ENCODE measurements around the gene DYNC1LI2.
A peak's percentile ranks its signal among the peaks of the same experiment; 100 is the strongest.

The DYNC1LI2 gene

GRCh38 chr16:66699898-66700297 is 51.5 kb downstream of the DYNC1LI2 start:
- intact Hi-C loops (cut with DNase I; ENCODE audit: low total_unique reads), result no loop called here

DNA sequence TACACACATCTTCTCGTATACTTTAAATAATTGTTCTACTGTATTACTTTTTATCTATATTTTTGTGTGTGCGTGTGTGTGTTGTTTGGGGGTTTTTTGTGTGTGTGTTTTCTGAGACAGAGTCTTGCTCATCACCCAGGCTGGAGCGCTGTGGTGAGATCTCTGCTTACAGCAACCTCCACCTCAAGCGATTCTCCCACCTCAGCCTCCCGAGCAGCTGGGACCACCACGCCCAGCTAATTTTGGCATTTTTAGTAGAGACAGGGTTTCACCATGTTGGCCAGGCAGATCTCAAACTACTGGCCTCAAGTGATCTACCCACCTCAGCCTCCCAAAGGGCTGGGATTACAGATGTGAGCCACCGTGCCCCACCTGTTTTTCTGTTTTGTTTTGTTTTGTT is 53.4 kb downstream of the DYNC1LI2 start:
- H3K27ac ChIP-seq, result no peak overlapping the region
- TF ChIP-seq CTCF (IDR thresholded peaks at IDR 0.05), result no peak
- H3K4me1 ChIP-seq, result peaks cover 0 to 32% (median 15%) of the 10 kb centered on the region in 4 donors
- intact Hi-C loops (cut with DNase I; ENCODE audit: low total_unique reads), result no loop called here
- no peaks in the 10 kb centered on the region for H3K36me3 ChIP-seq
- no peak for DNase-seq
- no peaks in the 10 kb centered on the region for H3K9me3 ChIP-seq
- H3K4me3 ChIP-seq, result no peak overlapping the region
- no peaks in the 10 kb centered on the region for H3K27me3 ChIP-seq

More at GRCh38 chr16:66699898-66700297, 51.5 kb downstream of the DYNC1LI2 start:
- DNase-seq, result no peak
- no peaks in the 10 kb centered on the region for H3K36me3 ChIP-seq
- no peak overlapping the region for H3K27ac ChIP-seq
- TF ChIP-seq CTCF (IDR thresholded peaks at IDR 0.05), result no peak
- H3K4me3 ChIP-seq, result no peak overlapping the region
- H3K27me3 ChIP-seq, result no peaks in the 10 kb centered on the region
- peaks cover 0 to 39% (median 22%) of the 10 kb centered on the region in 4 donors for H3K4me1 ChIP-seq
- no peaks in the 10 kb centered on the region for H3K9me3 ChIP-seq

- Histone ChIP-seq H3K9me3 (no peaks in the 10 kb centered on the region), H3K36me3 (no peaks in the 10 kb centered on the region), H3K27me3 (no peaks in the 10 kb centered on the region), H3K27ac (peak within 1 kb of the TSS; percentile 89), H3K4me3 (peak within 1 kb of the TSS; percentile 82 to 93), H3K4me1 (peaks cover 0 to 28% (median 14%) of the 10 kb centered on the region in 4 donors)
- peak; percentile 9 to 29 for TF ChIP-seq CTCF (IDR thresholded peaks at IDR 0.05)
- peak; percentile 80 to 94 for DNase-seq
- intact Hi-C loops (cut with DNase I; ENCODE audit: low total_unique reads), result no loop called here
Measured at GRCh38 chr16:66696669-66697630, 54.5 kb downstream of the DYNC1LI2 start, which contains the start of gene CMTM4. Gene CMTM4, minus strand, starts transcription at chr16:66696743. Its CDS starts 218 bp downstream, at chr16:66696525.

GRCh38 chr16:66695935-66696668 is 55.3 kb downstream of the DYNC1LI2 start:
- no peak for TF ChIP-seq CTCF (IDR thresholded peaks at IDR 0.05)
- intact Hi-C loops (cut with DNase I; ENCODE audit: low total_unique reads), result no loop called here
- Histone ChIP-seq H3K36me3 (no peaks in the 10 kb centered on the region), H3K27me3 (no peaks in the 10 kb centered on the region), H3K4me3 (peak overlapping the region; percentile 82 to 93), H3K9me3 (no peaks in the 10 kb centered on the region), H3K27ac (peak overlapping the region; percentile 59 to 72), H3K4me1 (peaks cover 0 to 28% (median 14%) of the 10 kb centered on the region in 4 donors)
- peak in 1 of 2 donors; percentile 69 for DNase-seq

DNA sequence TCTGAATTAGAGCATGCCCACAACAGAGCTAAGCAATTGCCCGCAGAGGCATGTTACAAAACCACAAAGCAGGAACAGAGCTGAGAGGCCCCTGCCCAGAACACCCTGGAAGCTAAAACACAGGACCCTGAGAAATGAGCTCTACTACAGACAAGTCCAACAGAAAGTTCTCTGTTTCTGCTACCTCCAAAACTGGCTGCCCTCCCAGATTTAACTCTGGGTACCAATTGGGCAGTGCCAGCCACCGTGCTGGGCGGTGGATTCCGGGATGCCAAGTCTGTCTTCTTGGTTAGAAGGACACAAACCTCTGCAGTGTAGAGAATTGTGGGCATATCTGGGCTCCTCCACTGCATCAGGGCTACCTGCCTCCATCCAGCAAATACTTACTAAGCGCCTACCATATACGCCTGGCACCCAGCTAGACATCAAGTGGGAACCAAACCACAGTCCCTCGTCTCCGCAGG is 55.9 kb downstream of the DYNC1LI2 start:
- intact Hi-C loops (cut with DNase I; ENCODE audit: low total_unique reads), result no loop called here
- H3K4me1 ChIP-seq, result peaks cover 0 to 28% (median 14%) of the 10 kb centered on the region in 4 donors

More for the DNA sequence above, 55.9 kb downstream of the DYNC1LI2 start:
- no peaks in the 10 kb centered on the region for H3K27me3 ChIP-seq
- peak in 1 of 2 donors; percentile 54 for DNase-seq
- no peaks in the 10 kb centered on the region for H3K36me3 ChIP-seq
- H3K27ac ChIP-seq, result peak overlapping the region; percentile 59 to 72
- no peaks in the 10 kb centered on the region for H3K9me3 ChIP-seq
- no peak for TF ChIP-seq CTCF (IDR thresholded peaks at IDR 0.05)
- H3K4me3 ChIP-seq, result peak overlapping the region; percentile 82 to 93

Data from tibial artery (tissue), 4 donors.